Kidney (tissue), 14 donors: Measurements from ENCODE around the gene KIF5A. TPM values are rescaled to one million over a fixed set of nuclear protein-coding genes. Genes with fewer than 3 reads are reported as not detected.
A peak's percentile ranks its signal among the peaks of the same experiment; 100 is the strongest.

Source experiments
- DNase-seq, 5 donors: peaks; one replicate each; pipeline ENCODE4 v3.0.0-alpha.2; 2013 to 2020
- FAIRE-seq: peaks from 2 replicates; lab custom pipeline; 2012; peaks lifted over from hg19 to GRCh38; lab: Jason Lieb, UNC
- H3K27ac ChIP-seq, 2 donors: one replicate each; pipeline ENCODE4 v1.7.0; 2013; ENCODE audit warnings: low read depth in 2 of 2, low read length in 2 of 2, inconsistent platforms in 1 of 2
- H3K27me3 ChIP-seq: one replicate; pipeline ENCODE4 v1.7.1; 2013; ENCODE audit warnings: low read length, inconsistent platforms; ENCODE audit not compliant: control insufficient read depth, insufficient read depth
- H3K36me3 ChIP-seq, 3 donors: one replicate each; pipeline versions ENCODE4 v1.7.0 to v1.7.1; 2013; ENCODE audit warnings: low read length in 3 of 3, control low read depth in 1 of 3, inconsistent platforms in 1 of 3; ENCODE audit not compliant: insufficient read depth in 3 of 3, control insufficient read depth in 2 of 3
- H3K4me1 ChIP-seq, 3 donors: one replicate each; pipeline versions ENCODE4 v1.7.0 to v1.7.1; 2013; ENCODE audit warnings: low read length in 3 of 3, inconsistent platforms in 1 of 3, low read depth in 1 of 3; ENCODE audit not compliant: control insufficient read depth in 2 of 3, insufficient read depth in 2 of 3
- H3K4me3 ChIP-seq, 3 donors: one replicate each; pipeline versions ENCODE4 v1.7.0 to v1.8.1; 2013; ENCODE audit warnings: low read length in 3 of 3, control low read depth in 1 of 3, inconsistent platforms in 1 of 3
- H3K9ac ChIP-seq, 3 donors: one replicate each; pipeline versions ENCODE4 v1.7.0 to v1.7.1; 2013; ENCODE audit warnings: low read length in 3 of 3, control low read depth in 1 of 3, inconsistent platforms in 1 of 3
- H3K9me3 ChIP-seq, 3 donors: one replicate each; pipeline versions ENCODE4 v1.7.0 to v1.7.1; 2013; ENCODE audit warnings: low read length in 3 of 3, control low read depth in 1 of 3, inconsistent platforms in 1 of 3; ENCODE audit not compliant: control insufficient read depth in 2 of 3, insufficient read depth in 1 of 3
- CTCF ChIP-seq: IDR thresholded peaks from 3 replicates; pipeline ENCODE4 v1.5.1; 2012; ENCODE audit warnings: mild to moderate bottlenecking, moderate library complexity, borderline replicate concordance; ENCODE audit not compliant: insufficient read depth; ENCODE audit errors: extremely low read depth
- intact Hi-C: fragments of 100-400 bp; cut with DNase I; formaldehyde crosslinking; loops from one replicate; pipeline ENCODE4 v1.11.1; 2022
- polyA plus RNA-seq: library from polyadenylated mRNA; stranded (reverse); fragments of 350-450 nt; fragmentation: Illumina TruSeq; extraction: RNeasy Lipid Tissue Mini Kit (QIAGEN cat#74804); gene quantifications from one replicate; pipeline ENCODE4 v1.2.3, GENCODE V29; 2014; ENCODE audit warnings: low read depth, low replicate concordance; ENCODE audit not compliant: insufficient read depth
- total RNA-seq: library from RNA; stranded (reverse); fragmentation: NEBNext Ultra II Directional; extraction: Animal tissue kit (Norgen Biotek cat#: 25700); gene quantifications from one replicate; pipeline ENCODE4 v1.2.1, GENCODE V29; 2021
- donor health status: control.
- donor health status: control.
- donor health status: control.
- donor health status: control.
- donor health status: control.
- donor health status: DM: yes; HTN: yes; CAD: no.
- donor health status: Normal renal cell carcinoma (clear cell type).

The KIF5A gene
- total and polyA plus RNA-seq, 2 donors from 2014 or later: 0.69 to 1.3 TPM

- H3K36me3 ChIP-seq: no peaks in the 10 kb centered on the region
- H3K4me1 ChIP-seq: peaks cover 0 to 19% (median 5%) of the 10 kb centered on the region in 3 donors
- peaks cover 51% of the 10 kb centered on the region for H3K27me3 ChIP-seq
- H3K4me3 ChIP-seq: no peak overlapping the region
- H3K9ac ChIP-seq: no peak overlapping the region
- intact Hi-C loops: loop anchor here (5.0 kb wide), 1 partner anchor 41 kb away; no protein-coding TSS in a partner anchor
- H3K27ac ChIP-seq: no peak overlapping the region
- DNase-seq (no peak), FAIRE-seq (no peak)
- no peaks in the 10 kb centered on the region for H3K9me3 ChIP-seq
- no peak for TF ChIP-seq CTCF
Observed at GRCh38 chr12:57623385-57623784, 73.5 kb downstream of the KIF5A start.

GRCh38 chr12:57623811-57624390, 74.1 kb downstream of the KIF5A start:
- FAIRE-seq: no peak
- Histone ChIP-seq H3K27ac (no peak overlapping the region), H3K9ac (no peak overlapping the region), H3K36me3 (no peaks in the 10 kb centered on the region), H3K27me3 (peaks cover 55% of the 10 kb centered on the region), H3K4me1 (peaks cover 0 to 19% (median 5%) of the 10 kb centered on the region in 3 donors), H3K4me3 (no peak overlapping the region), H3K9me3 (no peaks in the 10 kb centered on the region)
- peak in 1 of 5 donors; percentile 19 for DNase-seq
- TF ChIP-seq CTCF: no peak
- intact Hi-C loops: loop anchor here (5.0 kb wide), 1 partner anchor 42 kb away; no protein-coding TSS in a partner anchor

GRCh38 chr12:57624441-57625220, 74.8 kb downstream of the KIF5A start:
- H3K27me3 ChIP-seq: peaks cover 58% of the 10 kb centered on the region
- no peak for FAIRE-seq

More at GRCh38 chr12:57624441-57625220, 74.8 kb downstream of the KIF5A start:
- intact Hi-C loops: loop anchor here (5.0 kb wide), 1 partner anchor 42 kb away; no protein-coding TSS in a partner anchor
- peaks cover 0 to 19% (median 5%) of the 10 kb centered on the region in 3 donors for H3K4me1 ChIP-seq
- H3K4me3 ChIP-seq: no peak overlapping the region
- H3K9me3 ChIP-seq: no peaks in the 10 kb centered on the region
- peak in 2 of 5 donors; percentile 21 to 48 for DNase-seq
- H3K27ac ChIP-seq: no peak overlapping the region
- H3K9ac ChIP-seq: no peak overlapping the region
- no peak for TF ChIP-seq CTCF
- no peaks in the 10 kb centered on the region for H3K36me3 ChIP-seq
